ENCODE data around the gene EPB41L2. TPM values are rescaled to one million over a fixed set of nuclear protein-coding genes. Genes with fewer than 3 reads are reported as not detected.

The EPB41L2 gene
- total RNA-seq, 6 experiments from 2014 or later, result 15.3 to 38.5 (median 24.6) TPM

DNA sequence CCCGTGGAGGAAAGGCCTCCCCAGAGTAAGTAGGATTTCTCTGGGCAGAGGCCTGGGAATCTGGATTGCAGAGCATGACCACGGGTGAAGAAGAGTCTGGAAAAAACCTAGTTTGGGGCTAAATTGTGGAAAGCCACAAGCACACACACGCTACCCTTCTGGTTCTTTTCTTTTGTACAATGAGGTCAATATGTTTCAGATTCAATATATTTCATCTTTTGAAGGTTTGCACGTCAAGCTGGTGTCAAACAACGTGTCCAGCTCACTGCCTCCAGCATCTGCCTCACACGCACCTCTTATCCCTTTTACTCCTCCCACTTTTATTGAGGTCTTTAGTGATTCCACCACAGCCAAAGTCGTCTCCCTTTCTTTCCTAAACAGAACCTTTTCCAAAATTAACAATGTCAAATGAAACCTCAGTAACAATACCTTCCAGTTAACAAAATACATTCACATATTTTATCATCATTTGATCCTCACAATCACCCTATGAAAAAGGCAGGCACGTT is 773 bp upstream of the EPB41L2 start:
- ATAC-seq, result no peak
- WGBS (ENCODE audit: insufficient coverage, low coverage, low lambda C conversion rate, missing lambda C conversion rate), result 47% methylated on average over 8 of the region's 8 CpGs

GRCh38 chr6:131062241-131063027 is 611 bp downstream of the EPB41L2 start:
- intact Hi-C loops (cut with DNase I), result no loop called here
- H3K4me3 ChIP-seq, result peak overlapping the region; percentile 77 to 96 (median 91)
- no peaks in the 10 kb centered on the region for H3K4me1 ChIP-seq
- no peaks in the 10 kb centered on the region for H3K9me3 ChIP-seq
- DNase-seq, result peak; percentile 39 to 54 (median 47)
- TF ChIP-seq, protein P1, sequence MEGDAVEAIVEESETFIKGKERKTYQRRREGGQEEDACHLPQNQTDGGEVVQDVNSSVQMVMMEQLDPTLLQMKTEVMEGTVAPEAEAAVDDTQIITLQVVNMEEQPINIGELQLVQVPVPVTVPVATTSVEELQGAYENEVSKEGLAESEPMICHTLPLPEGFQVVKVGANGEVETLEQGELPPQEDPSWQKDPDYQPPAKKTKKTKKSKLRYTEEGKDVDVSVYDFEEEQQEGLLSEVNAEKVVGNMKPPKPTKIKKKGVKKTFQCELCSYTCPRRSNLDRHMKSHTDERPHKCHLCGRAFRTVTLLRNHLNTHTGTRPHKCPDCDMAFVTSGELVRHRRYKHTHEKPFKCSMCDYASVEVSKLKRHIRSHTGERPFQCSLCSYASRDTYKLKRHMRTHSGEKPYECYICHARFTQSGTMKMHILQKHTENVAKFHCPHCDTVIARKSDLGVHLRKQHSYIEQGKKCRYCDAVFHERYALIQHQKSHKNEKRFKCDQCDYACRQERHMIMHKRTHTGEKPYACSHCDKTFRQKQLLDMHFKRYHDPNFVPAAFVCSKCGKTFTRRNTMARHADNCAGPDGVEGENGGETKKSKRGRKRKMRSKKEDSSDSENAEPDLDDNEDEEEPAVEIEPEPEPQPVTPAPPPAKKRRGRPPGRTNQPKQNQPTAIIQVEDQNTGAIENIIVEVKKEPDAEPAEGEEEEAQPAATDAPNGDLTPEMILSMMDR (IDR thresholded peaks at IDR 0.05), result no peak
- TF ChIP-seq POLR2A (IDR thresholded peaks at IDR 0.05), result no peak
- no peaks in the 10 kb centered on the region for H3K36me3 ChIP-seq
- no peaks in the 10 kb centered on the region for H3K27me3 ChIP-seq
- ATAC-seq, result peak; percentile 20 to 29 (median 22)
- 0% methylated on average over 10 of the region's 84 CpGs for WGBS (ENCODE audit: insufficient coverage, low coverage, low lambda C conversion rate, missing lambda C conversion rate)
- H3K27ac ChIP-seq, result peak overlapping the region; percentile 31 to 69 (median 59)

More for the DNA sequence above, 773 bp upstream of the EPB41L2 start:
- Histone ChIP-seq H3K27me3 (no peaks in the 10 kb centered on the region), H3K4me3 (peak overlapping the region; percentile 77 to 96 (median 91)), H3K27ac (peak overlapping the region; percentile 59 to 75 (median 70)), H3K4me1 (no peaks in the 10 kb centered on the region), H3K9me3 (no peaks in the 10 kb centered on the region), H3K36me3 (no peaks in the 10 kb centered on the region)
- DNase-seq, result no peak
- TF ChIP-seq, protein P1 (IDR thresholded peaks at IDR 0.05), result no peak
- no peak for TF ChIP-seq POLR2A (IDR thresholded peaks at IDR 0.05)
- intact Hi-C loops (cut with DNase I), result no loop called here

- Histone ChIP-seq H3K27me3 (no peaks in the 10 kb centered on the region), H3K27ac (peak overlapping the region in 1 of 3 donors; percentile 69), H3K4me3 (peak overlapping the region; percentile 77 to 96 (median 91)), H3K4me1 (no peaks in the 10 kb centered on the region), H3K36me3 (no peaks in the 10 kb centered on the region), H3K9me3 (no peaks in the 10 kb centered on the region)
- 10% methylated on average over 10 of the region's 10 CpGs for WGBS (ENCODE audit: insufficient coverage, low coverage, low lambda C conversion rate, missing lambda C conversion rate)
- TF ChIP-seq POLR2A (IDR thresholded peaks at IDR 0.05), result no peak
- TF ChIP-seq, protein P1 (IDR thresholded peaks at IDR 0.05), result no peak
- no peak for DNase-seq
- ATAC-seq, result no peak
- intact Hi-C loops (cut with DNase I), result no loop called here
Observed at GRCh38 chr6:131061751-131062119, 1.3 kb downstream of the EPB41L2 start.

- Histone ChIP-seq H3K9me3 (no peaks in the 10 kb centered on the region), H3K27ac (no peak overlapping the region), H3K27me3 (no peaks in the 10 kb centered on the region), H3K36me3 (no peaks in the 10 kb centered on the region), H3K4me1 (no peaks in the 10 kb centered on the region), H3K4me3 (peak overlapping the region in 2 of 3 donors; percentile 91 to 96)
- ATAC-seq (no peak), DNase-seq (no peak)
- TF ChIP-seq, protein P1 (IDR thresholded peaks at IDR 0.05), result no peak
- TF ChIP-seq POLR2A (IDR thresholded peaks at IDR 0.05), result no peak
- intact Hi-C loops (cut with DNase I), result no loop called here
- 41% methylated on average over 9 of the region's 9 CpGs for WGBS (ENCODE audit: insufficient coverage, low coverage, low lambda C conversion rate, missing lambda C conversion rate)
Observed at GRCh38 chr6:131061041-131061750, 1.8 kb downstream of the EPB41L2 start.
